Stimulated activated naive CD4-positive, alpha-beta T cell treated with Interleukin-2 at 50 U/mL for 16 hours (primary cell): ENCODE data around the gene LGALSL.
A peak's percentile ranks its signal among the peaks of the same experiment; 100 is the strongest.

Source experiments
- DNase-seq: peaks from one replicate; lab custom pipeline; 2025; lab: John Stamatoyannopoulos, UW

LGALSL gene

DNA sequence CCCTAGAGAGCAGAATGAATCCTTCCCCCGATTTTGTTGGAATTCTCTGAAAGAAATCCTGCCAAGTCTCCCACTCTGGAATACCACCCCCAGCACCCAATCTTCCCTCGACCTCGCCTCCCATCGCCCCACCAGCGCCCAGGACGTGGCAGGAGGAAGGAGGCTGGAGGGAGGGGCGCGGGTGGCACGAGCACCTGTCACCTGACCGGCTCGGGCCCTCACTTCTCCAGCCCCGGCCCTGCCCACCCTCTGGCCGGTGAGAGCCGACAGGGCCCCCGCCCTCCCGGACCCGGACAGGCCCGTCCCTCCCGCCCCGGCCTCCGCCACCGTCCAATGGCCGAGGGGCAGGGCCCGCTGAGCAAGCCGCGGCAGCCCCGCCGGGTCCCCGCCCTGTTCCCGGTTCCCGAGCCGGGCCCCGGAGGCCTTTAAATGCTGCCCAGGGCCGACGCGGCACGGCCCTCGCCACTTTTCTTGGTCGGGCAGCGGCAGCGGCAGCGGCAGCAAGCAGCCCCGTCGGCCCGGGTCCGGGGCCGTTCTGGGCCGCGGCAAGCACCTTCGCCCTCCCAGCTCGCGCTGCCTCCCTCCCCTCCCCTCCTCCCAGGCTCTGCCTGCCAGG lies at the start of gene LGALSL:
Gene LGALSL (plus strand): TSS at position 393 of the 616 bp plus-strand sequence. CDS start 384 bp downstream, outside the sequence.
- peak; percentile 21 for DNase-seq

DNA sequence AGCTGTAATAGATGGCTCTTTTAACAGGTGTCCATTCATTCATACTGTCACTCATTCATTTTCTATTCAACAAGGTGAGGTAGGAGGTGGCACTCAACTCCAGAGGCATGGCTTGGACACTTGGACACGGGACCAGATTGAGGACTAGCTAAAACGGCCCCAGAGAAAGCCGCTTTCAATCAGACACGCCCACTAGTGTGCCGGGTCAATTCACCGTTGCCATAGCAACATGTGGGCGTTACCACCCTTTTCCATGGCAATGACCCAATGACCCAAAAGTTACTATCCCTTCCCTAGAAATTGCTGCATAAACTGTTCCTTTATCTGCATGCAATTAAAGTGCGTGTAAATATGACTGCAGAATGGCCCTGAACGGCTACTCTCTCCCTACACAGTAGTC lies 49.2 kb upstream of the LGALSL start:
- DNase-seq: no peak

- DNase-seq: no peak
Observed at GRCh38 chr2:64405581-64406406, 48.2 kb upstream of the LGALSL start.

GRCh38 chr2:64406407-64406774 lies 47.6 kb upstream of the LGALSL start:
- DNase-seq: no peak

DNA sequence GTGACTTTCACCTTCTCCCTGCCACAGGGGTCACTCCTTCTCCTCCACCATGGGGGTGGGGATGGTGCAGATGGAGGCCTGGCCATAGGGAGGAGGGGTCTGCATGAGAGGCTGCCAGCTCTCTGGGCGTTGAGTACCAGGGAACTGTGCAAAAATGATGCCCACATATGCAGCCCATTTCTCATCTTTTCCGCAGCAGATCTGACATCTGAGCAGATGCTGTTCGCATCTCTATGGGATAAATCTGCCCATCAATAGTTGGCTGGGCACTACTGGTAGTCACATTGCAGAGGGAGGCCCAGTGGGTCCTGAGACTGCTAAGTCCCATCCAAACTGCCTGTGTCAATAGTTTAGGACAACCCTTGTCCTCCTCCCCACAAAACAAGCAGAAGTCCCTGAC lies 45.9 kb upstream of the LGALSL start:
- no peak for DNase-seq

DNA sequence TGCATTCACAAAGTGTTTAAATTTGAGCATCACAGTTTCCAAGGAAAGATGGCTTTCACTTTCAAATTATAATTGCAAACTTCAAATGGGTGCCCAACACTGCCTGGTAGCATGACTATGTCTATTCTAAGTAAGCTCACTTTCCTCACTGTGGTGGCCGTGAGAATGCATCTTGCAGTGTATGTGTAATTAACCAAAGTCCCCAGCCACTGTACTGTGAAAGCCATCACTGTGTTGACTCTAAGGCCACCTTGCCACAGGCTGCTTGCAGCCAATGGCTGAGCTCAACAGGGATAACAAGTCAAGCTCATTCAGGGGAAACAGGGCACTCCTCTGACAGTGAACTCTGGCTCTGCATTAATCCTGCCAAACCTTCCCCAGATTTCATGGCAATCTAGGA lies 43.3 kb upstream of the LGALSL start:
- DNase-seq: no peak

- DNase-seq: no peak
Observed at GRCh38 chr2:64412671-64413070, 41.3 kb upstream of the LGALSL start.

DNA sequence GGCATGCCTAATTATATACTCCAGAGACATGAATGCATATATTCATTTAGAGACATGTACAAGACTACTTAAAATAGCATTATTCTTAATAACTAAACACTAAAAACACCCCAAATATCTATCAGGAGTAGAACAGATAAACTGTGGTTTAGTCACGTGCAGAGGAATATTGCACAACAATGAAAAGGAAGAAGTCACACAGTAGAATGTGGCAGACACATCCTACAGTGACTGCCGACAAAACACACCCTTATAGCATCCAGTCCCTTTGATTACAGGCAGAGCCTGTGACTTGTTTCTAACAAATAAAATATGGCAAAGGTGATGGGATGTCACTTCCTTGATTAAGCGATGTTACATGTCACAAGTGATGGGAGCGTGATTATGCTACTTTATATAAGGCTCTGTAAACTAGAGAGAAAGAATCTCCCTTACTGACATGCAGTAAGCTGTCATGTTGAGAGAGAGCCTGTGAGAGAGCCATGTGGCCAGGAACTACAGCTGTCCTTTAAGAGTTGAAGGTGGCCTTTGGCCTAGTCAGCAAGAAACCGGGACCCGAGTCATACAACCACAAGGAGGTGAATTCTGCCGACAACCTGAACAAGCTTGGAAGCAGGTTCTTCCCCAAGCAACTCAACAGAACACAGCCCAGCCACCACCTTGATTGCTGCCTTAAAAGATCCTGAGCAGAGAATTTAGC lies 39.1 kb upstream of the LGALSL start:
- DNase-seq: no peak

GRCh38 chr2:64417624-64418023 lies 36.3 kb upstream of the LGALSL start:
- DNase-seq: no peak

GRCh38 chr2:64419596-64420165 lies 34.3 kb upstream of the LGALSL start:
- DNase-seq: no peak

- no peak for DNase-seq
Observed at GRCh38 chr2:64420677-64421076, 33.3 kb upstream of the LGALSL start.

DNA sequence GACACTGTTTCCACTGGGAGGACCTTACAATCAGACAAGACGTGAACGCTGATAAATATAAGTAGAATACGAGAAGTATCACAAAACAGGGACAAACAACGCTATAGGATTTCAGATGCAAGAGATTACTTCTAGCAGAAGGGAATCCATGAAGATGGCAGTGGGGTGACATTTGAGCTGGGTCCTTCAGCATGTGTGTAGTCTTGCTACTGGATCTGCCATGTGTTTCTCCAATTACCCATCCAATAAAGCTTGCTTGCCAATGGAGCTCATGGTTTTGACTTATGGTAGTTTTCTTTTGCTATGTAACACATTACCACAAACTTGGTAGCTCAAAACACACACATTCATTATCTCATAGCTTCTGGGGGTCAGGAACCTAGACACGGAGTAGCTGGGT lies 32.8 kb upstream of the LGALSL start:
- DNase-seq: no peak

GRCh38 chr2:64422466-64422865 lies 31.5 kb upstream of the LGALSL start:
- no peak for DNase-seq

DNA sequence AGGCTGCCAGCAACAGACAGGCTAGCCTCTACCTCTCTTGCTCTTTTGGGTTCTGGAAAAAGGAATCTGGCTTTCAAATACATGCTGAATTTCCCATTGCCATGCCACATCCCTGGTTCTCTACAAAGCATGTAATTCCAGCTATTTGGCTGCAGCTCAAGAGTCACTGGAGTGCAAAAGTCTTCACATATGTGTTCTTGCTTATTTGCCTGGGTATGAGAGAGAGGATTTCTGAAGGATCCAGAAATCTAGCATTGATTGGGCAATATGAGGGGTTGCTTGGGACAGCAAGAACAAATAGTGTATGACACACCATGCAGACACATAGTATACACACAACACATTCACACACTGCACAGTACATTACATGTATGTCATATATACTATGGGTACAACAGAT lies 30.7 kb upstream of the LGALSL start:
- no peak for DNase-seq

- no peak for DNase-seq
Observed at GRCh38 chr2:64424416-64424987, 29.5 kb upstream of the LGALSL start.

DNA sequence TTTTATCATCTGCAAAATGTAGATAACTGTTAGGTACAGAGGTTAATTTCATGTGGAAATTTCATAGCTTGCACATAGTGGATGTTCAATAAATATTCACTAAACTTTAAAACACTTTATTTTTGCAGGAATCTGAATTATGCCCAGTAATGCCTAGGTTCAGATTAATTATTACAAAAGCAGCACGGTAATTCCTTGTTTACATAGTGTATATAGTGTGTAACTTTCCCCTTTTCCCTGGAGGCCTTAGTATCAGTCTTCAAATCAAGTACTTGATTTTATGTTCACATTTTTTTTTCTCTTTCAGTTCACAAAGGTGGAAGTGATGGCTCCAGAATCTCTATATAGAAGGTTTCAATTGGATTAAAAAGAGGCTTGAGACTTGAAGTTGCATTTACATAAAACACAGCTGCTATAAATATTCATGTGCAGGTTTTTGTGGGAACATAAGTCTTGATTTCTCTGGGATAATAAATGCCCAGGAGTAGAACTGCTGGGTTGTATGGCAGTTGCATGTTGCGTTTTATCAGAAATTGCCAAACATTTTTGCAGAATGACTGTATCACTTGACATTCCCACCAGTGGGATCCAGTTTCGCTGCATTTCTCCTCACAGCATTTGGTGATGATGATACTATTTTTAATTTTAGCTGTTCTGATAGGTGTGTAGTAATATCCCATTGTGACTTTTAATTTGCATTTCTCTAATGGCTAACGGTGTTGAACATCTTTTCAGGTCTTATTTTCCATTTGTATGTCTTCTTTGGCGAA lies 27.6 kb upstream of the LGALSL start:
- DNase-seq: no peak

GRCh38 chr2:64434039-64434657 lies 19.8 kb upstream of the LGALSL start:
- DNase-seq: no peak

DNA sequence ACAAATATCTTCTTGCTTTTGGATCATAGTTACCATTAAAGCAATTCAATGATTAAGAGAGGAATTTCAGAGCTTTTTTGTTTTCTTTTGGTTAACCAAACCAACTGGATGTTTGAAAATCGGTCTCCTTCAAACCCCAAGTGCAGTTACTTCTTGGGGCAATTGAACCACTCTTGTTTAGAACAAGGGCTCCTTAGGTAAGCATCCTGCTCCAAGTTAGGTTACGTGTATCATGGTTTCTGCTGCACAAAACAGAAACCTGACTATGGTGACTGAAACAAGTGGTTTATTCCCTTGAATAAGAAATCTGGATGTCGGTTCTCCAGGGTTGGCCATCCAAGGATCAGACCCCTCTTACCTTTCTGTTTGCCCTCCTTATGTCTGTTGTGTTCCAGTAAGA lies 16.1 kb upstream of the LGALSL start:
- DNase-seq: no peak

DNA sequence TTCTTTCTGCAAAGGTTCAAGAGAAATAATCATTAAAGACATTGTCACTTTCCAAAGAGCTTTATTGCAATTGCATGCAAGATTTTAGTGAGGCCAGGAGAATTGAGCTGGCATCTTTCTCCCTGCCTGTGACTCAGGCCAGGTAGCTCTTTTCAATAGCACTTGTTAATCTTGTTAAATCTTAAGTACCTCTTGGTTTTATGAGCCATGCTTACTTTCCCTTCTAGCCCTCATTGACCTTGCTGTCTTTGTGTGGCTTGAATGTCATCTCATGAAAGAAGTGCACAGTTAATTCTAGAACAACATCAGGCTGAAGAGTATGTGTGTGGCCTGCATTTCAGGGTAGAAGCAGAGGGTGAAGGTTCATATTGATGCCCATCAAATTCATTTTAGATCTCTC lies 14.8 kb upstream of the LGALSL start:
- no peak for DNase-seq

GRCh38 chr2:64440843-64441242 lies 13.1 kb upstream of the LGALSL start:
- DNase-seq: no peak

GRCh38 chr2:64442277-64442676 lies 11.7 kb upstream of the LGALSL start:
- DNase-seq: no peak
